NCI-H524 (cell line): ENCODE results near the gene NUFIP1.
A peak's percentile ranks its signal among the peaks of the same experiment; 100 is the strongest.
"Not testable (repeated sequence)": the region's sequence is repeated elsewhere in the genome, so short reads cannot be mapped to it uniquely, and the experiment has no call there.

Experiments used
- DNase-seq, 2 experiments: peaks; one replicate each; lab custom pipeline; 2025; lab: John Stamatoyannopoulos, UW

The NUFIP1 gene

GRCh38 chr13:44989071-44989889 is at the start of gene NUFIP1, which contains the start of gene GPALPP1:
NUFIP1 (minus strand) TSS chr13:44989471; CDS start chr13:44989436, 35 bp downstream.
GPALPP1 (plus strand) TSS chr13:44989538; CDS start chr13:44989655, 117 bp downstream.
- peak; percentile 74 to 84 for DNase-seq

GRCh38 chr13:45036206-45036605 is 46.9 kb upstream of the NUFIP1 start:
- DNase-seq, result no peak

- DNase-seq, result no peak
These were observed 45.1 kb upstream of the NUFIP1 start for GRCh38 chr13:45034342-45034741.

GRCh38 chr13:45024847-45025246 is 35.6 kb upstream of the NUFIP1 start:
- no peak for DNase-seq

GRCh38 chr13:45021250-45021649 is 32.0 kb upstream of the NUFIP1 start:
- DNase-seq, result no peak

DNA sequence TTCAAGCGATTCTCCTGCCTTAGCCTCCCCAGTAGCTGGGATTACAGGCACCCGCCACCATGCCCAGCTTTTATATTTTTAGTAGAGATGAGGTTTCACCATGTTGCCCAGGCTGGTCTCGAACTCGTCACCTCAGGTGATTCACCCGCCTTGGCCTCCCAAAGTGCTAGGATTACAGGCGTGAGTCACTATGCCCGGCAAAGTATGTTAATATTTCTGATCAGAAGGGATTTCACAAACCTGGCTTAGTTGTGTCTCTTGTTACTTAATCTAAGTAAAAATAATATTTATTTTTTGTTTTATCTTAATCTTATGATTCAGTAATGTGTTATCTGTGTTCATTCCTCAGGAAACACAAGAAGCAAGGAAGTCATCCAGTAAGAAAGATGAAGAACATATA is 30.7 kb upstream of the NUFIP1 start:
- DNase-seq, result not testable (repeated sequence)

DNA sequence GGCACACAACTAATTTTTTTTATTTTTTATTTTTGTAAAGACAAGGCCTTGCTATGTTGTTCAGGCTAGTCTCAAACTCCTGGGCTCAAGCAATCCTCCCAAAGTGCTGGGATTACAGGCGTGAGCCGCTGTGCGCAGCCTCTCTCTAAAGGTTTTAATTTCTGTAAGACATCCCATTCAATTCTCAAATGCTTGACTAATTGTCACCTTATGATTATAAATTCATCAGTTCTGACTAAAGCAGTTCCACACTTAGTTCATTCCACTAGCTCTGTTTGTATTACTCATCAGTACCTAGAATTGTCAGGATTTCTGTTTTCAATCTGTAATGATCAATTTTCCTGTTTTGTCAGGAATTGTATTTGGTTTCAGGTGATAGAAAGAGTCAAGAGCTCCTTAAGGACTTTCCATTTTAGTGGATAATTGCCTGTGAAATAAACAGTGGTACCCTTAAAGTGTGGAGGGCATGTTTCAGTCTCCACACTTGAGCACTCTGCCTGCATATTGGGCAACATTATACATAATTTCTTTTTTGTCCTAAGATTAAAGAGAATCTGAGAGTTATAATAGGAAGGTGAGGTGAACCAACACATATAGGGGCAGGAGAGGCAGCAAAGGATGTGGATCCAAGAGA is 27.6 kb upstream of the NUFIP1 start:
- no peak for DNase-seq

- DNase-seq, result no peak
These were observed 26.0 kb upstream of the NUFIP1 start for GRCh38 chr13:45015300-45015699.

DNA sequence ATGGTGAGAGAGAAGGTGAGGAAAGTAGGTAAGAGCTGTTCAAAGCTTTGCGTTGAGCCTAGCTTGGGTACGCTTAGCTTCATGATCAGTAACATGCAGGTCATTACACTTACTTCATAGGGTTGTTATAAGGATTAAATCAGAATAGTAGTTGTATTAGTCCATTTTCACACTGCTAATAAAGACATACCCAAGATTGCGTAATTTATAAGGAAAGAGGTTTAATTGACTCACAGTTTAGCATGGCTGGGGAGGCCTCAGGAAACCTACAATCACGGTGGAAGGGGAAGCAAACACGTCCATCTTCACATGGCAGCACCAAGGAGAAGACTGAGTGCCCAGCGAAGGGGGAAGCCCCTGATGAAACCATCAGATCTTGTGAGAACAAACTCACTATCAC is 21.9 kb upstream of the NUFIP1 start:
- no peak for DNase-seq

GRCh38 chr13:45007823-45008222 is 18.6 kb upstream of the NUFIP1 start:
- no peak for DNase-seq

GRCh38 chr13:45007225-45007624 is 18.0 kb upstream of the NUFIP1 start:
- DNase-seq, result no peak

- DNase-seq, result no peak
These were observed 14.8 kb upstream of the NUFIP1 start for GRCh38 chr13:45004096-45004495.

- DNase-seq, result no peak
These were observed 14.1 kb upstream of the NUFIP1 start for GRCh38 chr13:45003417-45003816.

- DNase-seq, result no peak
These were observed 670 bp upstream of the NUFIP1 start for GRCh38 chr13:44989941-44990340.

- no peak for DNase-seq
These were observed 10.9 kb downstream of the NUFIP1 start for GRCh38 chr13:44978328-44978727.

GRCh38 chr13:44976949-44977583 is 12.2 kb downstream of the NUFIP1 start:
- no peak for DNase-seq

- DNase-seq, result no peak
These were observed 13.1 kb downstream of the NUFIP1 start for GRCh38 chr13:44976196-44976595.

GRCh38 chr13:44974056-44974793 is 15.0 kb downstream of the NUFIP1 start:
- DNase-seq, result no peak

- DNase-seq, result peak in 1 of 2 experiments; percentile 30
These were observed 16.2 kb downstream of the NUFIP1 start for GRCh38 chr13:44972956-44973581.

DNA sequence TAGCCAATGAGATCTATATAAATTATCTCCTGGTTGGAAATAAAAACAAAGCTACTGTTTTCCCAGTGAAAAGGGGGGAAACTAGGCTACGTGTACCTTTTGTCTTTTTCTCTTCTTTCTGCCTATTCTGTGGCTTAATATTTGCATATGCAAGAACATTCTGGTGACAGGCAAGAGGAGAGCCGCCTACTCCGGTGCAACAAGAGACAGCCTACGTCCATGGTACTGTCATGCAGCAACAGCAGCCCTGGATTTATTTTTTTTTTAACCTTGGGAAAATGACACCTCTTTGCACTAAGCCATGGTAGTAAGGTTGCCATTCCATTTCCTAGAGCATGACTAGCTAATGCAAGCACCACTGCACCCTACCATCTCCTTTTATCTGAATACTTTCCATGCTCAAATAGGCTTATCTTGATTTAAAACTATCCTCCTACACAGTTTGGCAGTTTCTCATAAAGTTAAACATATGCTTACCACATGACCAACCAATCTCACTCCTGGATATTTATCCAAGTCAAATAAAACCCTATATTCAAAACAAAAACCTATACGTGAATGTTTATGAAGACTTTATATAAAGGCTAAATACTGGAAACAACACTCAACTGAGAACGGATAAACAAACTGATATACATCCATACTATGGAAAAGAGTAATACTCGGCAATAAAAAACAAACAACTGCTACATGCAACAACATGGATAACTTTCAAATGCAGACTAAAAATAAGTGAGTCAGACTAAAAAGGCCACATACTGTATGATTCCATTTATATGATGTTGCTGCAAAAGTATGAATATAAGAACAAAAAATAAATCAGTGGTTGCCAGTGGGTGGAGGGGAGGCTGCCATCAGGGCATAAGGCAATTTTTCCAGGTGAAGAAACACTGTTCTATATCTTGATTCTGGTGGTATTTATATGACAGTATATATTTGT is 17.3 kb downstream of the NUFIP1 start:
- no peak for DNase-seq
